Measurements from ENCODE around the gene IRGQ.
"Not testable (repeated sequence)": the region's sequence is repeated elsewhere in the genome, so short reads cannot be mapped to it uniquely, and the experiment has no call there.

Gene IRGQ

DNA sequence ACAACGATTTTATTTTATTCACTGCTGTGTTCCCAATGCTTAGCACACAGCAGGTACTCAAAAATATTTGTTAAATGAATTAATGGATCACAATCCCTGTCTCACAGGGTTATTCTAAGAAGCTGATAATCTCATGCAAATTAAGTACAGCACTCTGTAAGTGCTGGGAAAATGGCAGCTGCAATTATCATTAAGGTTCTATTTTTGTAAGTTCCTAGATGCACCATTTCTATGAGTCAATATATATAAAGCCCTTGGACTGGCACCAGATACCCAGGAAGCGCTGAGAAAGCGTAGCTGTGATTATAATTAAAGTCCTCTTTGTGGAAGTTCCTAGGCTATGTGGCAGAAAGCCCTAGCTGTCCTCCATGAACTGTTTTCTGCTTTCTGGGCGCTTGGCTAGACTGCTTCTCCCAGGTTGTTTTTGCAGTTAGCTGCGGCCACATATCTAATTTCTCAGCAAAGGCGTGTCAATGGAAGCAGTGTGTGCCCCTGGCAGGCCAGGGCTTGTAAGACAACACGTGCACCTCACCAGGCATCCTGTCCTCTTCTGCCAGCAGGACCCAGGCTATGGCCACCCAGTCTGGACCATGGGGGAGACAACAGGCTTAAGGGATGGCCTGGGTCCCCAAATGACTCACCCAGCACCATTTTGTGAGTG lies 10.8 kb upstream of the IRGQ start:
- Histone ChIP-seq H2AFZ (ENCODE audit: low read depth, low read length) (no peak overlapping the region), H3K79me2 (ENCODE audit: insufficient read depth, low read length) (peaks cover 31% of the 10 kb centered on the region), H3K9ac (ENCODE audit: low read depth, low read length) (no peak overlapping the region), H3K27me3 (ENCODE audit: insufficient read depth, low read length, poor library complexity) (no peaks in the 10 kb centered on the region), H4K20me1 (ENCODE audit: insufficient read depth, low read length) (peaks cover 31% of the 10 kb centered on the region), H3K4me2 (ENCODE audit: insufficient read depth, low read length) (no peak overlapping the region), H3K9me3 (ENCODE audit: insufficient read depth, low read length, severe bottlenecking) (no peaks in the 10 kb centered on the region), H3K4me1 (ENCODE audit: insufficient read depth, low read length) (no peaks in the 10 kb centered on the region), H3K27ac (ENCODE audit: low read length) (no peak overlapping the region), H3K36me3 (ENCODE audit: insufficient read depth, low read length) (peaks cover 74% of the 10 kb centered on the region), H3K4me3 (ENCODE audit: low read depth in 1 of 2, low read length in 2 of 2) (no peak overlapping the region)
- no peak for ATAC-seq (ENCODE audit: insufficient read depth, low read depth)
- DNase-seq = no peak
- TF ChIP-seq CTCF (IDR thresholded peaks at IDR 0.05; ENCODE audit: borderline replicate concordance, extremely low read depth, low read length, poor library complexity, severe bottlenecking) = no peak

DNA sequence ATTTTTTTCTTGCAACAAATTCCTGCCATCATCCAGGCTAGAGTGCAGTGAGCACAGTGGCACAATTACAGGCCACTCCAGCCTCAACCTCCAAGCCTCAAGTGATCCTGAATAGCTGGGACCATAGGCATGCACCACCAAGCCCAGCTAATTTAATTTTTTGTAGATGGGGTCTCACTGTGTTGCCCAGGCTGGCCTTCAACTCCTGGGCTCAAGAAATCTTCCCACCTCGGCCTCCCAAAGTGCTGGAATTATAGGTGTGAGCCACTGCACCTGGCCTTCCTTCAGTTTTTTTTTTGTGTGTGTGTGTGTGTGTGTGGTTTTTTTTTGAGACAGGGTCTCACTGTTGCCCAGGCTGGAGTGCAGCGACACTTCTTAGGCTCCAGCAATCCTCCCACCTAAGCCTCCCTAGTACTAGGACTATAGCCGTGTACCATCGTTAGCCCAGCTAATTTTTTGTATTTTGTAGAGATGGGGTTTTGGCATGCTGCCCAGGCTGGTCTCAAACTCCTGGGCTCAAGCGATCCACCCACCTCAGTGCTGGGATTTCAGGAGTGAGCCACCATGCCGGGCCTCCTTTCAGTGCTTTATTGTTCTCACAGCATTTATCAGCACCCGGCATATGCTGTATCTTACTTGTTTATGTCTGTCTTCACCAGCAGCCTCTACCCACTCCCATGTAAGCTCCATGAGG lies 10.1 kb upstream of the IRGQ start:
- H3K27me3 ChIP-seq (ENCODE audit: insufficient read depth, low read length, poor library complexity) = no peaks in the 10 kb centered on the region
- H3K4me1 ChIP-seq (ENCODE audit: insufficient read depth, low read length) = no peaks in the 10 kb centered on the region
- peaks cover 74% of the 10 kb centered on the region for H3K36me3 ChIP-seq (ENCODE audit: insufficient read depth, low read length)
- no peak for ATAC-seq (ENCODE audit: insufficient read depth, low read depth)
- no peak for DNase-seq
- TF ChIP-seq EZH2 (IDR thresholded peaks at IDR 0.05; ENCODE audit: borderline replicate concordance, low read depth, low read length, severe bottlenecking) = no peak
- TF ChIP-seq CTCF (IDR thresholded peaks at IDR 0.05; ENCODE audit: borderline replicate concordance, extremely low read depth, low read length, poor library complexity, severe bottlenecking) = no peak
- no peak overlapping the region for H3K4me3 ChIP-seq (ENCODE audit: low read depth in 1 of 2, low read length in 2 of 2)
- no peak overlapping the region for H3K9ac ChIP-seq (ENCODE audit: low read depth, low read length)
- no peak overlapping the region for H3K4me2 ChIP-seq (ENCODE audit: insufficient read depth, low read length)
- no peaks in the 10 kb centered on the region for H3K9me3 ChIP-seq (ENCODE audit: insufficient read depth, low read length, severe bottlenecking)
- H3K27ac ChIP-seq (ENCODE audit: low read length) = no peak overlapping the region
- H3K79me2 ChIP-seq (ENCODE audit: insufficient read depth, low read length) = peaks cover 24% of the 10 kb centered on the region
- no peak overlapping the region for H2AFZ ChIP-seq (ENCODE audit: low read depth, low read length)
- peaks cover 25% of the 10 kb centered on the region for H4K20me1 ChIP-seq (ENCODE audit: insufficient read depth, low read length)

GRCh38 chr19:43600326-43600725 lies 4.4 kb upstream of the IRGQ start:
- H3K36me3 ChIP-seq (ENCODE audit: insufficient read depth, low read length) = peaks cover 48% of the 10 kb centered on the region
- not testable (repeated sequence) for H3K9ac ChIP-seq (ENCODE audit: low read depth, low read length); H3K4me3 ChIP-seq (ENCODE audit: low read depth in 1 of 2, low read length in 2 of 2); H3K9me3 ChIP-seq (ENCODE audit: insufficient read depth, low read length, severe bottlenecking); DNase-seq; H2AFZ ChIP-seq (ENCODE audit: low read depth, low read length); H3K4me2 ChIP-seq (ENCODE audit: insufficient read depth, low read length); ATAC-seq (ENCODE audit: insufficient read depth, low read depth); H4K20me1 ChIP-seq (ENCODE audit: insufficient read depth, low read length); H3K27me3 ChIP-seq (ENCODE audit: insufficient read depth, low read length, poor library complexity); H3K27ac ChIP-seq (ENCODE audit: low read length)
- peaks cover 27% of the 10 kb centered on the region for H3K4me1 ChIP-seq (ENCODE audit: insufficient read depth, low read length)
- H3K79me2 ChIP-seq (ENCODE audit: insufficient read depth, low read length) = peaks cover 44% of the 10 kb centered on the region

GRCh38 chr19:43599635-43600295 lies 3.8 kb upstream of the IRGQ start:
- Histone ChIP-seq H3K27ac (ENCODE audit: low read length) (no peak overlapping the region), H2AFZ (ENCODE audit: low read depth, low read length) (no peak overlapping the region), H3K4me2 (ENCODE audit: insufficient read depth, low read length) (0 out of 2 replicates have a peak overlapping the region, but pooled peaks have one; percentile 5), H4K20me1 (ENCODE audit: insufficient read depth, low read length) (peaks cover 5% of the 10 kb centered on the region; the same call in 1 of the 2 replicates), H3K9ac (ENCODE audit: low read depth, low read length) (no peak overlapping the region), H3K79me2 (ENCODE audit: insufficient read depth, low read length) (peaks cover 50% of the 10 kb centered on the region), H3K9me3 (ENCODE audit: insufficient read depth, low read length, severe bottlenecking) (no peaks in the 10 kb centered on the region), H3K4me1 (ENCODE audit: insufficient read depth, low read length) (peaks cover 33% of the 10 kb centered on the region), H3K36me3 (ENCODE audit: insufficient read depth, low read length) (peaks cover 46% of the 10 kb centered on the region), H3K27me3 (ENCODE audit: insufficient read depth, low read length, poor library complexity) (no peaks in the 10 kb centered on the region), H3K4me3 (ENCODE audit: low read depth in 1 of 2, low read length in 2 of 2) (no peak overlapping the region)
- DNase-seq = no peak
- TF ChIP-seq EZH2 (IDR thresholded peaks at IDR 0.05; ENCODE audit: borderline replicate concordance, low read depth, low read length, severe bottlenecking) (no peak), CTCF (IDR thresholded peaks at IDR 0.05; ENCODE audit: borderline replicate concordance, extremely low read depth, low read length, poor library complexity, severe bottlenecking) (peak; percentile 25)
- ATAC-seq (ENCODE audit: insufficient read depth, low read depth) = no peak
